ENCODE measurements around the gene THRA. TPM values are rescaled to one million over a fixed set of nuclear protein-coding genes. Genes with fewer than 3 reads are reported as not detected.

Gene THRA
- total and polyA plus RNA-seq, 9 of the 15 experiments (the other 6 are each of a cell fraction or from before 2014, with no cell fraction given), result 0.34 to 23.4 (median 12.7) TPM

DNA sequence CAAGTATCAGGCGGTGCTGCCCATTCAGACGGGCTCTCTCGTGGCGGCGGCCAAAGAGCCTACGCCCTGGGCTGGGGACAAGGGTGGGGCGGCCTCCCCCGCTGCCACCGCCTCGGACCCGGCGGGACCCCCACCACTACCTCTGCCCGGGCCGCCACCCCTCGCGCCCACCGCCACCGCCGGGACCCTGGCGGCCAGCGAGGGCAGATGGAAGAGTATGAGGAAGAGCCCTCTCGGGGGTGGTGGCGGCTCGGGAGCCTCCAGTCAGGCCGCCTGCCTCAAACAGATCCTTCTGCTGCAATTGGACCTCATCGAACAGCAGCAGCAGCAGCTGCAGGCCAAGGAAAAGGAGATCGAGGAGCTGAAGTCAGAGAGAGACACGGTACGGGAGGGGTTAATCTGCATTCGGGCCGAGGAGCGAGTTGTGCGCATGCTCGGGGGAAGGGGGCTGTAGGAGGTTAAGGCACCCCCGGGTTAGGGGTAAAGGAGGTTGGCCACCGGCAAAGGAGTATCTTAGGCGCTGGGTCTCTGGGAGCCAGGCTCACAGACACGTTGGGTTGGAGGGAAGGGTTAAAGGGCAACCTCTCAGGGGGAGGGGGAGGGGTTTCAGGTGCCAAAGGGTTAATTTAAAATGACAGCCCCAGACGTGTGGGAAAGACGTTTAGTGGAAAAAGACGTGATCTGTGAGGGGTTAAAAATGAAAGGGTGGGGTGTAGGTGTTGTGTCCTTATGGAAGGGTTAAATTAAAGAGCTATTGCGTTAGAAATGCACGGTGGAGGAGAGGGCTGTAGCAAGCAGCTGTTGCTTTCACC is 60.4 kb downstream of the THRA start (continued):
- TF ChIP-seq, protein P1, sequence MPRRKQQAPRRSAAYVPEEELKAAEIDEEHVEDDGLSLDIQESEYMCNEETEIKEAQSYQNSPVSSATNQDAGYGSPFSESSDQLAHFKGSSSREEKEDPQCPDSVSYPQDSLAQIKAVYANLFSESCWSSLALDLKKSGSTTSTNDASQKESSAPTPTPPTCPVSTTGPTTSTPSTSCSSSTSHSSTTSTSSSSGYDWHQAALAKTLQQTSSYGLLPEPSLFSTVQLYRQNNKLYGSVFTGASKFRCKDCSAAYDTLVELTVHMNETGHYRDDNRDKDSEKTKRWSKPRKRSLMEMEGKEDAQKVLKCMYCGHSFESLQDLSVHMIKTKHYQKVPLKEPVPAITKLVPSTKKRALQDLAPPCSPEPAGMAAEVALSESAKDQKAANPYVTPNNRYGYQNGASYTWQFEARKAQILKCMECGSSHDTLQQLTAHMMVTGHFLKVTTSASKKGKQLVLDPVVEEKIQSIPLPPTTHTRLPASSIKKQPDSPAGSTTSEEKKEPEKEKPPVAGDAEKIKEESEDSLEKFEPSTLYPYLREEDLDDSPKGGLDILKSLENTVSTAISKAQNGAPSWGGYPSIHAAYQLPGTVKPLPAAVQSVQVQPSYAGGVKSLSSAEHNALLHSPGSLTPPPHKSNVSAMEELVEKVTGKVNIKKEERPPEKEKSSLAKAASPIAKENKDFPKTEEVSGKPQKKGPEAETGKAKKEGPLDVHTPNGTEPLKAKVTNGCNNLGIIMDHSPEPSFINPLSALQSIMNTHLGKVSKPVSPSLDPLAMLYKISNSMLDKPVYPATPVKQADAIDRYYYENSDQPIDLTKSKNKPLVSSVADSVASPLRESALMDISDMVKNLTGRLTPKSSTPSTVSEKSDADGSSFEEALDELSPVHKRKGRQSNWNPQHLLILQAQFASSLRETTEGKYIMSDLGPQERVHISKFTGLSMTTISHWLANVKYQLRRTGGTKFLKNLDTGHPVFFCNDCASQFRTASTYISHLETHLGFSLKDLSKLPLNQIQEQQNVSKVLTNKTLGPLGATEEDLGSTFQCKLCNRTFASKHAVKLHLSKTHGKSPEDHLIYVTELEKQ (CRISPR knock-in tag; IDR thresholded peaks at IDR 0.05), result no peak
- TF ChIP-seq RBM15 (IDR thresholded peaks at IDR 0.05; ENCODE audit: insufficient read depth, low read length), result no peak
- no peak for TF ChIP-seq CBFA2T2 (conservative IDR thresholded peaks at IDR 0.05)
- no peak for TF ChIP-seq EGR1 (conservative IDR thresholded peaks at IDR 0.05)
- TF ChIP-seq RHOXF2B (CRISPR knock-in tag; conservative IDR thresholded peaks at IDR 0.05), result no peak
- no peak for TF ChIP-seq WHSC1 (IDR thresholded peaks at IDR 0.05; ENCODE audit: low read length)
- no peak for TF ChIP-seq ZNF785 (CRISPR knock-in tag; IDR thresholded peaks at IDR 0.05)
- no peak for TF ChIP-seq SRSF9 (IDR thresholded peaks at IDR 0.05; ENCODE audit: borderline replicate concordance, low read depth, low read length)
- TF ChIP-seq EHMT2 (IDR thresholded peaks at IDR 0.05), result no peak
- TF ChIP-seq, protein P2, sequence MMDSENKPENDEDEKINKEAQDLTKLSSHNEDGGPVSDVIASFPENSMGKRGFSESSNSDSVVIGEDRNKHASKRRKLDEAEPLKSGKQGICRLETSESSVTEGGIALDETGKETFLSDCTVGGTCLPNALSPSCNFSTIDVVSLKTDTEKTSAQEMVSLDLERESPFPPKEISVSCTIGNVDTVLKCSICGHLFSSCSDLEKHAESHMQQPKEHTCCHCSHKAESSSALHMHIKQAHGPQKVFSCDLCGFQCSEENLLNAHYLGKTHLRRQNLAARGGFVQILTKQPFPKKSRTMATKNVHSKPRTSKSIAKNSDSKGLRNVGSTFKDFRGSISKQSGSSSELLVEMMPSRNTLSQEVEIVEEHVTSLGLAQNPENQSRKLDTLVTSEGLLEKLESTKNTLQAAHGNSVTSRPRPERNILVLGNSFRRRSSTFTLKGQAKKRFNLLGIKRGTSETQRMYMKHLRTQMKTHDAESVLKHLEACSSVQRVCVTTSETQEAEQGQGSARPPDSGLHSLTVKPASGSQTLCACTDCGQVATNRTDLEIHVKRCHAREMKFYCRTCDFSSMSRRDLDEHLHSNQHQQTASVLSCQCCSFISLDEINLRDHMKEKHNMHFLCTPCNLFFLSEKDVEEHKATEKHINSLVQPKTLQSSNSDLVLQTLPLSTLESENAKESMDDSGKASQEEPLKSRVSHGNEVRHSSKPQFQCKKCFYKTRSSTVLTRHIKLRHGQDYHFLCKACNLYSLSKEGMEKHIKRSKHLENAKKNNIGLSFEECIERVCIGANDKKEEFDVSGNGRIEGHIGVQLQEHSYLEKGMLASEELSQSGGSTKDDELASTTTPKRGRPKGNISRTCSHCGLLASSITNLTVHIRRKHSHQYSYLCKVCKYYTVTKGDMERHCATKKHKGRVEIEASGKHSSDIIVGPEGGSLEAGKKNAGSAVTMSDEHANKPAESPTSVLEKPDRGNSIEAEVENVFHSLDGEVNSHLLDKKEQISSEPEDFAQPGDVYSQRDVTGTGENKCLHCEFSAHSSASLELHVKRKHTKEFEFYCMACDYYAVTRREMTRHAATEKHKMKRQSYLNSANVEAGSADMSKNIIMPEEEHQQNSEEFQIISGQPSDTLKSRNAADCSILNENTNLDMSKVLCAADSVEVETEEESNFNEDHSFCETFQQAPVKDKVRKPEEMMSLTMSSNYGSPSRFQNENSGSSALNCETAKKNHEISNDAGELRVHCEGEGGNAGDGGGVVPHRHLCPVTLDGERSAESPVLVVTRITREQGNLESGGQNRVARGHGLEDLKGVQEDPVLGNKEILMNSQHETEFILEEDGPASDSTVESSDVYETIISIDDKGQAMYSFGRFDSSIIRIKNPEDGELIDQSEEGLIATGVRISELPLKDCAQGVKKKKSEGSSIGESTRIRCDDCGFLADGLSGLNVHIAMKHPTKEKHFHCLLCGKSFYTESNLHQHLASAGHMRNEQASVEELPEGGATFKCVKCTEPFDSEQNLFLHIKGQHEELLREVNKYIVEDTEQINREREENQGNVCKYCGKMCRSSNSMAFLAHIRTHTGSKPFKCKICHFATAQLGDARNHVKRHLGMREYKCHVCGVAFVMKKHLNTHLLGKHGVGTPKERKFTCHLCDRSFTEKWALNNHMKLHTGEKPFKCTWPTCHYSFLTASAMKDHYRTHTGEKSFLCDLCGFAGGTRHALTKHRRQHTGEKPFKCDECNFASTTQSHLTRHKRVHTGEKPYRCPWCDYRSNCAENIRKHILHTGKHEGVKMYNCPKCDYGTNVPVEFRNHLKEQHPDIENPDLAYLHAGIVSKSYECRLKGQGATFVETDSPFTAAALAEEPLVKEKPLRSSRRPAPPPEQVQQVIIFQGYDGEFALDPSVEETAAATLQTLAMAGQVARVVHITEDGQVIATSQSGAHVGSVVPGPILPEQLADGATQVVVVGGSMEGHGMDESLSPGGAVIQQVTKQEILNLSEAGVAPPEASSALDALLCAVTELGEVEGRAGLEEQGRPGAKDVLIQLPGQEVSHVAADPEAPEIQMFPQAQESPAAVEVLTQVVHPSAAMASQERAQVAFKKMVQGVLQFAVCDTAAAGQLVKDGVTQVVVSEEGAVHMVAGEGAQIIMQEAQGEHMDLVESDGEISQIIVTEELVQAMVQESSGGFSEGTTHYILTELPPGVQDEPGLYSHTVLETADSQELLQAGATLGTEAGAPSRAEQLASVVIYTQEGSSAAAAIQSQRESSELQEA (IDR thresholded peaks at IDR 0.05; ENCODE audit: low read depth), result 0 out of 2 replicates have a peak, but pooled peaks have one; percentile 11
- TF ChIP-seq SPI1 (IDR thresholded peaks at IDR 0.05; ENCODE audit: borderline replicate concordance, low read depth, low read length), result no peak
- TF ChIP-seq HDAC8 (tag; IDR thresholded peaks at IDR 0.05), result no peak
- TF ChIP-seq MCM5 (IDR thresholded peaks at IDR 0.05; ENCODE audit: low read depth), result no peak
- TF ChIP-seq ATF7 (IDR thresholded peaks at IDR 0.05), result no peak
- no peak for TF ChIP-seq CHD4 (IDR thresholded peaks at IDR 0.05; ENCODE audit: insufficient read depth, insufficient replicate concordance, low read depth, low read length, poor library complexity, severe bottlenecking)
- no peak for TF ChIP-seq ZNF408 (CRISPR knock-in tag; IDR thresholded peaks at IDR 0.05; ENCODE audit: low read depth)
- no peak for TF ChIP-seq NFE2 (IDR thresholded peaks at IDR 0.05; ENCODE audit: low read depth)
- no peak for TF ChIP-seq HMGN3 (IDR thresholded peaks at IDR 0.05; ENCODE audit: borderline replicate concordance, extremely low read depth, insufficient read length, low read depth, low read length)

Data from K562 (cell line).